Stomach (tissue), 9 donors: ENCODE results near the gene NLRP6. TPM values are rescaled to one million over a fixed set of nuclear protein-coding genes. Genes with fewer than 3 reads are reported as not detected.
"Not testable (repeated sequence)": the region's sequence is repeated elsewhere in the genome, so short reads cannot be mapped to it uniquely, and the experiment has no call there.

Experiments
- DNase-seq, 2 donors: peaks; one replicate each; pipeline versions ENCODE4 v3.0.0 to v3.0.0-alpha.2; 2013 to 2019
- H3K27ac ChIP-seq, 5 donors: fragments of 200-600 bp in 4 of 5; sonication (generic) in 4 of 5; one replicate each; pipeline ENCODE4 v1.5.1; 2013 to 2019; ENCODE audit warnings: mild to moderate bottlenecking in 1 of 5, moderate library complexity in 1 of 5
- H3K27me3 ChIP-seq, 3 donors: fragments of 200-600 bp; sonication (generic); one replicate each; pipeline ENCODE4 v1.5.1; 2017 to 2019; ENCODE audit warnings: mixed run types in 1 of 3
- H3K36me3 ChIP-seq, 4 donors: fragments of 200-600 bp; sonication (generic); 1 replicate in 3 of 4; 2 replicates in 1 of 4; pipeline ENCODE4 v1.5.1; 2016 to 2019
- H3K4me1 ChIP-seq, 4 donors: fragments of 200-600 bp; sonication (generic); one replicate each; pipeline ENCODE4 v1.5.1; 2016 to 2019
- H3K4me3 ChIP-seq, 4 donors: fragments of 200-600 bp; sonication (generic) in 3 of 4; one replicate each; pipeline ENCODE4 v1.5.1; 2016 to 2019; ENCODE audit warnings: mild to moderate bottlenecking in 1 of 4
- H3K9me3 ChIP-seq, 4 donors: fragments of 200-600 bp; sonication (generic); one replicate each; pipeline ENCODE4 v1.5.1; 2016 to 2019
- CTCF ChIP-seq, 7 experiments: fragments of 450-650 bp in 4 of 7; fragments of 200-600 bp in 3 of 7; sonication (generic) in 3 of 7; IDR thresholded peaks; one replicate each; pipeline ENCODE4 v1.5.1; 2016 to 2019; ENCODE audit warnings: antibody characterized with exemption in 7 of 7, control low read depth in 2 of 7, mild to moderate bottlenecking in 1 of 7
- EP300 ChIP-seq: sonication (generic); formaldehyde crosslinking; IDR thresholded peaks from one replicate; pipeline ENCODE4 v1.6.1; 2017; ENCODE audit warnings: antibody characterized with exemption
- POLR2A ChIP-seq, 4 donors: fragments of 450-650 bp; IDR thresholded peaks; one replicate each; pipeline ENCODE4 v1.6.1; 2016; ENCODE audit warnings: antibody characterized with exemption in 4 of 4, control low read depth in 2 of 4, mild to moderate bottlenecking in 1 of 4, moderate library complexity in 1 of 4
- POLR2AphosphoS5 ChIP-seq, 3 donors: sonication (generic); formaldehyde crosslinking; IDR thresholded peaks; one replicate each; pipeline ENCODE4 v1.6.1; 2016; ENCODE audit warnings: antibody characterized with exemption in 3 of 3
- WGBS, 5 donors: extraction: QIAGEN DNeasy Blood & Tissue Kit in 3 of 5; methylation state at CpG; one replicate each; pipeline versions ENCODE4 v1.1.5 to v1.1.7; 2013 to 2018; 5-methylcytosine and 5-hydroxymethylcytosine counted together
- intact Hi-C: fragments of 100-400 bp; cut with DNase I; formaldehyde crosslinking; loops from one replicate; pipeline ENCODE4 v1.15.1; 2023; ENCODE audit warnings: low total_unique reads
- polyA plus RNA-seq, 3 donors: library from polyadenylated mRNA; stranded (reverse); fragments of 200-250 nt; gene quantifications; one replicate each; pipeline ENCODE4 v1.2.3, GENCODE V29; 2013
- total RNA-seq, 5 donors: library from RNA; depleted of rRNA; stranded (reverse); fragments of >200 nt; gene quantifications; one replicate each; pipeline versions ENCODE4 v1.1.0 to v1.2.3, GENCODE V29; 2014 to 2016
- donor health status: healthy with polysubstance abuse.
- donor health status: Bipolar disorder and iron deficiency.
- donor health status: healthy.

The NLRP6 gene
- total and polyA plus RNA-seq, 8 donors: 0.08 to 3.6 (median 0.45) TPM; not detected in 3

GRCh38 chr11:319121-319887 is 41.1 kb downstream of the NLRP6 start:
- WGBS, 5 donors: 2 to 10% (median 10%) methylated on average over 10 to 20 of the region's 29 CpGs
- DNase-seq: peak in 1 of 2 donors; percentile 48
- H3K9me3 ChIP-seq, intact Hi-C loops, H3K36me3 ChIP-seq: not testable (repeated sequence)
- peak overlapping the region; percentile 87 to 97 (median 93) for H3K27ac ChIP-seq
- peak overlapping the region; percentile 55 to 73 (median 67) for H3K4me3 ChIP-seq
- peak in 1 of 7 experiments; percentile 13 for TF ChIP-seq CTCF (IDR thresholded peaks at IDR 0.05)
- H3K4me1 ChIP-seq: peaks cover 0 to 45% (median 26%) of the 10 kb centered on the region in 4 donors
- H3K27me3 ChIP-seq: peaks cover 0 to 25% (median 15%) of the 10 kb centered on the region in 3 donors

GRCh38 chr11:319888-320273 is 41.7 kb downstream of the NLRP6 start:
- Histone ChIP-seq H3K4me3 (peak overlapping the region; percentile 55 to 73 (median 67)), H3K27ac (peak overlapping the region; percentile 87 to 97 (median 93)), H3K4me1 (peaks cover 4 to 46% (median 28%) of the 10 kb centered on the region in 4 donors), H3K27me3 (peaks cover 0 to 25% (median 15%) of the 10 kb centered on the region in 3 donors)
- WGBS, 5 donors: 0 to 29% (median 13%) methylated on average over 2 to 10 of the region's 10 CpGs
- H3K36me3 ChIP-seq, intact Hi-C loops, H3K9me3 ChIP-seq: not testable (repeated sequence)
- peak in 1 of 2 donors; percentile 31 for DNase-seq

GRCh38 chr11:324156-324555 is 45.9 kb downstream of the NLRP6 start:
- H3K4me3 ChIP-seq: no peak overlapping the region
- intact Hi-C loops: no loop called here
- H3K27ac ChIP-seq: peak overlapping the region in 4 of 5 donors; percentile 76 to 91 (median 90)
- no peaks in the 10 kb centered on the region for H3K36me3 ChIP-seq
- TF ChIP-seq POLR2A (IDR thresholded peaks at IDR 0.05) (no peak), EP300 (no peak), CTCF (IDR thresholded peaks at IDR 0.05) (no peak), POLR2AphosphoS5 (IDR thresholded peaks at IDR 0.05) (no peak)
- DNase-seq: no peak
- H3K4me1 ChIP-seq: peaks cover 22 to 54% (median 38%) of the 10 kb centered on the region in 4 donors
- 54 to 79% (median 76%) methylated on average over 11 of the region's 11 CpGs for WGBS, 5 donors
- no peaks in the 10 kb centered on the region for H3K9me3 ChIP-seq
- no peaks in the 10 kb centered on the region for H3K27me3 ChIP-seq

- Histone ChIP-seq H3K27ac (peak overlapping the region; percentile 35 to 91 (median 90)), H3K4me1 (peaks cover 22 to 59% (median 38%) of the 10 kb centered on the region in 4 donors)
- intact Hi-C loops, H3K36me3 ChIP-seq, H3K4me3 ChIP-seq, DNase-seq, H3K9me3 ChIP-seq, H3K27me3 ChIP-seq: not testable (repeated sequence)
- WGBS, 5 donors: 48 to 60% (median 57%) methylated on average over 26 to 30 of the region's 34 CpGs
Observed at GRCh38 chr11:324593-325517, 46.6 kb downstream of the NLRP6 start.

GRCh38 chr11:325796-326591 is 47.8 kb downstream of the NLRP6 start:
- no peak for TF ChIP-seq CTCF (IDR thresholded peaks at IDR 0.05)
- no peak for TF ChIP-seq EP300
- TF ChIP-seq POLR2AphosphoS5 (IDR thresholded peaks at IDR 0.05): no peak
- no peak for TF ChIP-seq POLR2A (IDR thresholded peaks at IDR 0.05)
- DNase-seq: no peak
- no peaks in the 10 kb centered on the region for H3K9me3 ChIP-seq
- H3K27ac ChIP-seq: peak overlapping the region; percentile 86 to 91 (median 90)
- H3K4me3 ChIP-seq: peak overlapping the region in 1 of 4 donors; percentile 12
- WGBS, 5 donors: 84 to 90% (median 86%) methylated on average over 30 of the region's 30 CpGs
- H3K27me3 ChIP-seq: no peaks in the 10 kb centered on the region
- no peaks in the 10 kb centered on the region for H3K36me3 ChIP-seq
- peaks cover 26 to 59% (median 38%) of the 10 kb centered on the region in 4 donors for H3K4me1 ChIP-seq
- intact Hi-C loops: no loop called here
